Upper lobe of left lung (tissue), 4 donors: Measurements from ENCODE around the gene UBASH3B.

Experiments used
- CTCF ChIP-seq, 6 experiments: fragments of 450-650 bp in 4 of 6; fragments of 200-600 bp in 2 of 6; sonication (generic) in 2 of 6; IDR thresholded peaks; one replicate each; pipeline ENCODE4 v1.5.1; 2016 to 2019; ENCODE audit warnings: antibody characterized with exemption in 6 of 6
- EP300 ChIP-seq, 4 donors: sonication (generic); formaldehyde crosslinking; IDR thresholded peaks; one replicate each; pipeline ENCODE4 v1.5.1; 2017; ENCODE audit warnings: antibody characterized with exemption in 4 of 4, control low read depth in 2 of 4
- POLR2A ChIP-seq, 4 donors: fragments of 450-650 bp; IDR thresholded peaks; one replicate each; pipeline ENCODE4 v1.5.1; 2016 to 2017; ENCODE audit warnings: antibody characterized with exemption in 4 of 4, mild to moderate bottlenecking in 2 of 4
- POLR2AphosphoS5 ChIP-seq, 2 donors: sonication (generic); formaldehyde crosslinking; IDR thresholded peaks; one replicate each; pipeline ENCODE4 v1.5.1; 2017; ENCODE audit warnings: antibody characterized with exemption in 2 of 2

- no peak for TF ChIP-seq CTCF (IDR thresholded peaks at IDR 0.05)
- TF ChIP-seq POLR2AphosphoS5 (IDR thresholded peaks at IDR 0.05) = no peak
- TF ChIP-seq EP300 (IDR thresholded peaks at IDR 0.05) = no peak
- TF ChIP-seq POLR2A (IDR thresholded peaks at IDR 0.05) = no peak
Observed at GRCh38 chr11:122777343-122777742, 121.8 kb downstream of the UBASH3B start.
